Spleen (tissue), 11 donors: Measurements from ENCODE around the gene ARHGAP29. TPM values are rescaled to one million over a fixed set of nuclear protein-coding genes. Genes with fewer than 3 reads are reported as not detected.

Experiments used
- DNase-seq: peaks from one replicate; pipeline ENCODE4 v3.0.0-alpha.2; 2020
- H3K27ac ChIP-seq, 8 donors: fragments of 200-600 bp; sonication (generic) in 7 of 8; 1 replicate in 4 of 8; 2 replicates in 4 of 8; pipeline versions ENCODE4 v1.5.0 to v1.8.0; 2016 to 2021; ENCODE audit warnings: inconsistent platforms in 4 of 8, mild to moderate bottlenecking in 4 of 8, moderate library complexity in 1 of 8
- H3K27me3 ChIP-seq, 7 donors: fragments of 200-600 bp; sonication (generic) in 6 of 7; replicated peaks in 1 of 7; 1 replicate in 4 of 7; 2 replicates in 3 of 7; pipeline versions ENCODE4 v1.5.0 to v1.8.0; 2016 to 2021; ENCODE audit warnings: inconsistent platforms in 3 of 7, mild to moderate bottlenecking in 1 of 7
- H3K36me3 ChIP-seq, 6 donors: fragments of 200-600 bp; sonication (generic) in 5 of 6; 1 replicate in 4 of 6; 2 replicates in 2 of 6; pipeline versions ENCODE4 v1.5.0 to v1.8.0; 2016 to 2021; ENCODE audit warnings: inconsistent platforms in 2 of 6
- H3K4me1 ChIP-seq, 6 donors: fragments of 200-600 bp; sonication (generic) in 5 of 6; 1 replicate in 3 of 6; 2 replicates in 3 of 6; pipeline versions ENCODE4 v1.5.0 to v1.8.0; 2016 to 2021; ENCODE audit warnings: inconsistent platforms in 3 of 6
- H3K4me3 ChIP-seq, 8 donors: fragments of 200-600 bp; sonication (generic) in 7 of 8; 1 replicate in 4 of 8; 2 replicates in 4 of 8; pipeline versions ENCODE4 v1.5.0 to v1.8.0; 2016 to 2021; ENCODE audit warnings: inconsistent platforms in 4 of 8, mild to moderate bottlenecking in 4 of 8, moderate library complexity in 2 of 8
- H3K9me3 ChIP-seq, 8 donors: fragments of 200-600 bp; sonication (generic) in 7 of 8; 1 replicate in 4 of 8; 2 replicates in 4 of 8; pipeline versions ENCODE4 v1.5.0 to v1.8.0; 2016 to 2021; ENCODE audit warnings: inconsistent platforms in 4 of 8
- CTCF ChIP-seq, 11 experiments: fragments of 200-600 bp in 7 of 11; fragments of 450-650 bp in 4 of 11; sonication (generic) in 4 of 11; IDR thresholded peaks in 8 of 11; conservative IDR thresholded peaks in 3 of 11; 1 replicate in 7 of 11; 2 replicates in 4 of 11; pipeline versions ENCODE4 v1.4.0 to v1.8.0; 2016 to 2021; ENCODE audit warnings: antibody characterized with exemption in 11 of 11, inconsistent platforms in 4 of 11, mild to moderate bottlenecking in 1 of 11
- POLR2A ChIP-seq, 3 donors: fragments of 450-650 bp; IDR thresholded peaks; one replicate each; pipeline ENCODE4 v1.5.1; 2017; ENCODE audit warnings: antibody characterized with exemption in 3 of 3, mild to moderate bottlenecking in 1 of 3
- POLR2AphosphoS5 ChIP-seq, 3 donors: sonication (generic); formaldehyde crosslinking; IDR thresholded peaks; one replicate each; pipeline ENCODE4 v1.5.1; 2017; ENCODE audit warnings: antibody characterized with exemption in 3 of 3
- WGBS, 5 donors: extraction: QIAGEN DNeasy Blood & Tissue Kit in 3 of 5; methylation state at CpG; one replicate each; pipeline versions ENCODE4 v1.1.5 to v1.1.7; 2013 to 2018; 5-methylcytosine and 5-hydroxymethylcytosine counted together
- intact Hi-C: fragments of 100-400 bp; cut with DNase I; formaldehyde crosslinking; loops from one replicate; pipeline ENCODE4 v1.15.0; 2023; ENCODE audit warnings: low total_unique reads
- polyA plus RNA-seq, 3 donors: library from polyadenylated mRNA; stranded (reverse); fragments of 200-250 nt; gene quantifications; one replicate each; pipeline ENCODE4 v1.2.1, GENCODE V29; 2013
- total RNA-seq, 7 donors: library from RNA; depleted of rRNA in 3 of 7; stranded (reverse); fragments of >200 nt in 3 of 7; fragmentation: NEBNext Ultra II Directional in 4 of 7; extraction: Animal tissue kit (Norgen Biotek cat#: 25700) in 4 of 7; gene quantifications; one replicate each; pipeline versions ENCODE4 v1.1.0 to v1.2.1, GENCODE V29; 2016 to 2021
- donor health status: healthy with polysubstance abuse.
- donor health status: DM: no; HTN: no; CAD: no; lungs with moderate emphysema.
- donor health status: DM: no; HTN: no; CAD: no.
- donor health status: Bipolar disorder and iron deficiency.
- donor health status: healthy.
- donor health status: DM: no; HTN: no; CAD: no.
- donor health status: DM: yes; HTN: yes; CAD: no.

ARHGAP29 gene
- total and polyA plus RNA-seq, 10 donors, result 7.3 to 124 (median 71.9) TPM

- intact Hi-C loops, result no loop called here
- no peak for DNase-seq
- 66 to 74% (median 71%) methylated on average over 3 of the region's 3 CpGs for WGBS, 5 donors
- H3K9me3 ChIP-seq, result peaks cover 0 to 10% (median 5%) of the 10 kb centered on the region in 8 donors
- H3K36me3 ChIP-seq, result peaks cover 0 to 43% (median under 1%) of the 10 kb centered on the region in 6 donors
- H3K27ac ChIP-seq, result peak overlapping the region in 2 of 8 donors; percentile 31 to 46
- H3K4me1 ChIP-seq, result peaks cover 0 to 6% (median 0%) of the 10 kb centered on the region in 6 donors
- H3K27me3 ChIP-seq, result no peaks in the 10 kb centered on the region
- H3K4me3 ChIP-seq, result no peak overlapping the region
- TF ChIP-seq CTCF (IDR thresholded peaks at IDR 0.05 in 8 of 11, conservative IDR thresholded peaks at IDR 0.05 in 3 of 11), result no peak
Observed at GRCh38 chr1:94207695-94208094, 29.7 kb downstream of the ARHGAP29 start.

GRCh38 chr1:94205639-94206038 lies 31.7 kb downstream of the ARHGAP29 start:
- WGBS, 5 donors, result 39 to 67% (median 53%) methylated on average over 1 of the region's 1 CpG
- no peaks in the 10 kb centered on the region for H3K27me3 ChIP-seq
- H3K4me1 ChIP-seq, result peaks cover 0 to 6% (median 0%) of the 10 kb centered on the region in 6 donors
- no peak for TF ChIP-seq POLR2A (IDR thresholded peaks at IDR 0.05)
- TF ChIP-seq POLR2AphosphoS5 (IDR thresholded peaks at IDR 0.05), result no peak
- no peak for DNase-seq
- no peak overlapping the region for H3K4me3 ChIP-seq
- peaks cover 0 to 57% (median 4%) of the 10 kb centered on the region in 6 donors for H3K36me3 ChIP-seq
- H3K27ac ChIP-seq, result no peak overlapping the region
- intact Hi-C loops, result no loop called here
- peaks cover 0 to 10% (median 5%) of the 10 kb centered on the region in 8 donors for H3K9me3 ChIP-seq

GRCh38 chr1:94202241-94202640 lies 35.1 kb downstream of the ARHGAP29 start:
- 87 to 92% (median 92%) methylated on average over 6 of the region's 6 CpGs for WGBS, 5 donors

GRCh38 chr1:94199398-94199797 lies 38.0 kb downstream of the ARHGAP29 start:
- Histone ChIP-seq H3K4me3 (no peak overlapping the region), H3K36me3 (peaks cover 0 to 40% (median 4%) of the 10 kb centered on the region in 6 donors), H3K27me3 (no peaks in the 10 kb centered on the region), H3K4me1 (peaks cover 0 to 9% (median 0%) of the 10 kb centered on the region in 6 donors), H3K27ac (peak overlapping the region in 3 of 8 donors; percentile 4 to 32 (median 17)), H3K9me3 (no peaks in the 10 kb centered on the region)
- WGBS, 5 donors, result 79 to 90% (median 87%) methylated on average over 2 of the region's 2 CpGs
- TF ChIP-seq POLR2AphosphoS5 (IDR thresholded peaks at IDR 0.05) (no peak), POLR2A (IDR thresholded peaks at IDR 0.05) (no peak), CTCF (IDR thresholded peaks at IDR 0.05 in 8 of 11, conservative IDR thresholded peaks at IDR 0.05 in 3 of 11) (no peak)
- DNase-seq, result no peak
- intact Hi-C loops, result no loop called here

More at GRCh38 chr1:94202241-94202640, 35.1 kb downstream of the ARHGAP29 start:
- Histone ChIP-seq H3K27ac (no peak overlapping the region), H3K27me3 (no peaks in the 10 kb centered on the region), H3K9me3 (no peaks in the 10 kb centered on the region), H3K36me3 (peaks cover 0 to 50% (median 4%) of the 10 kb centered on the region in 6 donors), H3K4me3 (no peak overlapping the region), H3K4me1 (peaks cover 0 to 6% (median 0%) of the 10 kb centered on the region in 6 donors)
- intact Hi-C loops, result no loop called here
- no peak for TF ChIP-seq POLR2AphosphoS5 (IDR thresholded peaks at IDR 0.05)
- no peak for TF ChIP-seq CTCF (IDR thresholded peaks at IDR 0.05 in 8 of 11, conservative IDR thresholded peaks at IDR 0.05 in 3 of 11)
- TF ChIP-seq POLR2A (IDR thresholded peaks at IDR 0.05), result no peak
- DNase-seq, result no peak
